HG02571 (cell line): ENCODE measurements around the gene PIH1D1.
"Not testable (repeated sequence)": the region's sequence is repeated elsewhere in the genome, so short reads cannot be mapped to it uniquely, and the experiment has no call there.

ENCODE experiments used
- ATAC-seq: cut with Tn5 transposase; IDR thresholded peaks from one replicate; pipeline ENCODE4 v1.9.1; 2021; ENCODE audit warnings: mild to moderate bottlenecking, moderate library complexity; ENCODE audit not compliant: unreplicated experiment

The PIH1D1 gene

GRCh38 chr19:49481020-49481683 is 29.5 kb upstream of the PIH1D1 start:
- ATAC-seq = no peak

GRCh38 chr19:49479975-49480628 is 28.5 kb upstream of the PIH1D1 start:
- no peak for ATAC-seq

GRCh38 chr19:49475995-49476880 is 24.6 kb upstream of the PIH1D1 start:
- no peak for ATAC-seq

- no peak for ATAC-seq
These were observed 23.7 kb upstream of the PIH1D1 start for GRCh38 chr19:49475191-49475917.

- ATAC-seq = no peak
These were observed 22.9 kb upstream of the PIH1D1 start for GRCh38 chr19:49474542-49474924.

- ATAC-seq = peak; percentile 46
These were observed 22.4 kb upstream of the PIH1D1 start, which contains the start of gene FLT3LG for GRCh38 chr19:49473868-49474541. Gene FLT3LG, plus strand, starts transcription at chr19:49474215. Its CDS starts 425 bp downstream, at chr19:49474640.

- ATAC-seq = not testable (repeated sequence)
These were observed 21.9 kb upstream of the PIH1D1 start for GRCh38 chr19:49473501-49473867.

- no peak for ATAC-seq
These were observed 21.3 kb upstream of the PIH1D1 start for GRCh38 chr19:49472936-49473335.

- no peak for ATAC-seq
These were observed 19.0 kb upstream of the PIH1D1 start for GRCh38 chr19:49470615-49470978.

- ATAC-seq = peak; percentile 41
These were observed 18.4 kb upstream of the PIH1D1 start for GRCh38 chr19:49469828-49470614.

- ATAC-seq = no peak
These were observed 17.3 kb upstream of the PIH1D1 start for GRCh38 chr19:49468746-49469447.

- ATAC-seq = no peak
These were observed 16.6 kb upstream of the PIH1D1 start for GRCh38 chr19:49468199-49468598.

- no peak for ATAC-seq
These were observed 13.8 kb upstream of the PIH1D1 start for GRCh38 chr19:49465371-49465770.

GRCh38 chr19:49463960-49464740 is 12.5 kb upstream of the PIH1D1 start:
- no peak for ATAC-seq

- no peak for ATAC-seq
These were observed 10.9 kb upstream of the PIH1D1 start for GRCh38 chr19:49462492-49462891.

GRCh38 chr19:49461656-49462055 is 10.0 kb upstream of the PIH1D1 start:
- no peak for ATAC-seq

- ATAC-seq = not testable (repeated sequence)
These were observed 9.5 kb upstream of the PIH1D1 start for GRCh38 chr19:49461130-49461529.

- ATAC-seq = no peak
These were observed 7.8 kb upstream of the PIH1D1 start for GRCh38 chr19:49459388-49459787.
